GM13977 (cell line): Measurements from ENCODE around the gene SMAP2.

ENCODE experiments used
- DNase-seq: peaks from one replicate; pipeline ENCODE4 v3.0.0; 2012; ENCODE audit warnings: low spot score
- in situ Hi-C: fragments of 300-500 bp; cut with MboI; formaldehyde crosslinking; loops from one replicate; pipeline ENCODE4 v1.12.0; 2022; ENCODE audit warnings: low sequenced_read_pairs, low pct_unique_long_range_greater_than_20kb, mixed read lengths, inconsistent platforms; ENCODE audit not compliant: unreplicated experiment
- TF ChIP-seq, protein P1 (sequence below): IDR thresholded peaks from 2 replicates; pipeline ENCODE4 v1.5.1; 2012; ENCODE audit warnings: mild to moderate bottlenecking, control low read depth; ENCODE audit not compliant: insufficient read depth; ENCODE audit errors: extremely low read depth, missing control alignments

SMAP2 gene

DNA sequence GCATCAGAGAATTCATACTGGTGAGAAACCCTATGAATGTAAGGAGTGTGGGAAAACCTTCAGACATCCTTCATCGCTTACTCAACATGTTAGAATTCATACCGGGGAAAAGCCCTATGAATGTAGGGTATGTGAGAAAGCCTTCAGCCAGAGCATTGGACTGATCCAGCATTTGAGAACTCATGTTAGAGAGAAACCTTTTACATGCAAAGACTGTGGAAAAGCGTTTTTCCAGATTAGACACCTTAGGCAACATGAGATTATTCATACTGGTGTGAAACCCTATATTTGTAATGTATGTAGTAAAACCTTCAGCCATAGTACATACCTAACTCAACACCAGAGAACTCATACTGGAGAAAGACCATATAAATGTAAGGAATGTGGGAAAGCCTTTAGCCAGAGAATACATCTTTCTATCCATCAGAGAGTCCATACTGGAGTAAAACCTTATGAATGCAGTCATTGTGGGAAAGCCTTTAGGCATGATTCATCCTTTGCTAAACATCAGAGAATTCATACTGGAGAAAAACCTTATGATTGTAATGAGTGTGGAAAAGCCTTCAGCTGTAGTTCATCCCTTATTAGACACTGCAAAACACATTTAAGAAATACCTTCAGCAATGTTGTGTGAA lies 89.5 kb downstream of the SMAP2 start:
- TF ChIP-seq, protein P1, sequence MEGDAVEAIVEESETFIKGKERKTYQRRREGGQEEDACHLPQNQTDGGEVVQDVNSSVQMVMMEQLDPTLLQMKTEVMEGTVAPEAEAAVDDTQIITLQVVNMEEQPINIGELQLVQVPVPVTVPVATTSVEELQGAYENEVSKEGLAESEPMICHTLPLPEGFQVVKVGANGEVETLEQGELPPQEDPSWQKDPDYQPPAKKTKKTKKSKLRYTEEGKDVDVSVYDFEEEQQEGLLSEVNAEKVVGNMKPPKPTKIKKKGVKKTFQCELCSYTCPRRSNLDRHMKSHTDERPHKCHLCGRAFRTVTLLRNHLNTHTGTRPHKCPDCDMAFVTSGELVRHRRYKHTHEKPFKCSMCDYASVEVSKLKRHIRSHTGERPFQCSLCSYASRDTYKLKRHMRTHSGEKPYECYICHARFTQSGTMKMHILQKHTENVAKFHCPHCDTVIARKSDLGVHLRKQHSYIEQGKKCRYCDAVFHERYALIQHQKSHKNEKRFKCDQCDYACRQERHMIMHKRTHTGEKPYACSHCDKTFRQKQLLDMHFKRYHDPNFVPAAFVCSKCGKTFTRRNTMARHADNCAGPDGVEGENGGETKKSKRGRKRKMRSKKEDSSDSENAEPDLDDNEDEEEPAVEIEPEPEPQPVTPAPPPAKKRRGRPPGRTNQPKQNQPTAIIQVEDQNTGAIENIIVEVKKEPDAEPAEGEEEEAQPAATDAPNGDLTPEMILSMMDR: no peak
- no peak for DNase-seq
- in situ Hi-C loops: no loop called here

DNA sequence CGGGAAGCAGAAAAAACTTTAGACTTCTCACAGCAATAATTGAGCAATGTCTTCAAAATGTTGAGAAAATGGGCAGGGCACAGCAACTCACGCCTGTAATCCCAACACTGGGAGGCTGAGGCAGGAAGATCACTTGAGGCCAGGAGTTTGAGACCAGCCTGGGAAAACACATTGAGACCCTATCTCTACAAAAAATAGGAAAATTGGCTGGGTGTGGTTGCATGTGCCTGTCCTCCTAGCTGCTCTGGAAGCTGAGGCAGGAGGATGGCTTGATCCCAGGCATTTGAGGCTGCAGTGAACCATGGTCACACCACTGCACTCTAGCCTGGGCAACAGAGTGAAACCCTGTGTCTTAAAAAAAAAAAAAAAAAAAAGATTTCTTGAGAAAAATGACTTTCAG lies 95.8 kb downstream of the SMAP2 start:
- DNase-seq: no peak
- TF ChIP-seq, protein P1: no peak
- in situ Hi-C loops: no loop called here
